Measurements from ENCODE around the gene CADM2.
A peak's percentile ranks its signal among the peaks of the same experiment; 100 is the strongest.
"Not testable (repeated sequence)": the region's sequence is repeated elsewhere in the genome, so short reads cannot be mapped to it uniquely, and the experiment has no call there.

The CADM2 gene

DNA sequence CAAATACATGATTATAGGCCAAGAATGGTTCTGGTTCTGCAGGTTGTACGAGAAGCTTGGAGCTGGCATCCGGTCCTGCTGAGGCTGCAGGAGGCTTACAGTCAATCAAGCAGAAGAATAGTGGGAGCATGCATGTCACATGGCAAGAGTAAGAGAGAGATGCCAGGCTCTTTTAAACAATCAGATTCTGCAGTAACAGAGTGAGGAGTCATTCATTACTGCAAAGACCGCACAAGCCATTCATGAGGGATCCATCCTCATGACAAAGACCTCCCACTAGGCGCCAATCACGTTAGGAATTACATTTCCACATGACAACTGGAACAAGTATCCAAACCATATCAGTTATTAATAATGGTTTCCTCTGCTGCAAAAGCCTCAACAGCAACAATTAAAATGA, 536.8 kb downstream of the CADM2 start:
- no peak for DNase-seq

DNA sequence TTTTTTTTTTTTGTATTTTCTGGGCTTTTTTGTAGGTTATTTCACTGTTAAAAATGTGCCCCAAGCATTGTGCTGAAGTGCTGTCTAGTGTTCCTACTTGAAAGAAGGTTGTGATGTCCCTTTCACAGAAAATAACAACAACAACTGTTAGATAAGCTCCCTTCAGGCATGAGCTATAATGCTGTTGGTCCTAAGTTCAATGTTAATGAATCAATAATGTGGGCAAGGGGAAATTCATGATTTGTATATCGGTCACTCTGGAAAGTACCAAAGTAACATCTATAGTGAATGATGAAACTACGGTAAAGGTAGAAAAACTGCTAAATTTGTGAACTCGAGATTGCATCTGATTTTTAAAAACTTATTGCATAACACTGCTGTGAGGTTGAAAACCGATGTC, 539.4 kb downstream of the CADM2 start:
- DNase-seq, result no peak

DNA sequence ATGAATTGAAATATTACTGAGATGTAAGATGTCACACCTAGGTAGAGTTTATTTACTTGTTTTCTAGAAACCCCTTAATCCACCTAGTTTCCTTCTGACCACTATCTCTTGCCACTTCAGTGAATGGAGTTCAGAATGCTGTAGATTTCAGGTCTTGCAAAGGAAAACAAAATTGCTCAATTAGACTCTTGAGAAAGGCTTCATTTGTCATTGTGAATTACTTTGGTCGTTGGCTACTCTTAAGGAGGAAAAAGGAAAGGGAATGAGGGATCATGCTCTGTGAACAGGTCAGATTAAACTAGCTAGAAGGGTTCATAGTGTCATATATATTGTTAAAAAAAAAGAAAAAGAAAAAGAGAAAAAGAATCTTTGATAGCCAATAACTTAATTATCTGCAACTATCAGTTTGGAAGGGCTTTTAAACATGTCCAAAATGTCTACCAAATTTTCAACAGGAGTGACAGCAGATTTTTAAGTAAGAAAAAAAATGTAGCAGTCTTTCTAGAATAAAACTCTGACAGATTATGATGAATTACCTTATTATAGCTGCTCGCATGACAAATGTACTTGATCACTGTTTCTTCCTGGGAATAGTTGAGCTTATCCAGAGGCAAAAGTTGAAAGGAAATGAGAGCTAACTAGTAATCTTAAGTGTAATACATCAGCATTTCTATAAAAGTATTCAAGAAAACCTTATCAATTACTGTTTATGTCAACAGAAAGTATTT, 543.5 kb downstream of the CADM2 start:
- no peak for DNase-seq

DNA sequence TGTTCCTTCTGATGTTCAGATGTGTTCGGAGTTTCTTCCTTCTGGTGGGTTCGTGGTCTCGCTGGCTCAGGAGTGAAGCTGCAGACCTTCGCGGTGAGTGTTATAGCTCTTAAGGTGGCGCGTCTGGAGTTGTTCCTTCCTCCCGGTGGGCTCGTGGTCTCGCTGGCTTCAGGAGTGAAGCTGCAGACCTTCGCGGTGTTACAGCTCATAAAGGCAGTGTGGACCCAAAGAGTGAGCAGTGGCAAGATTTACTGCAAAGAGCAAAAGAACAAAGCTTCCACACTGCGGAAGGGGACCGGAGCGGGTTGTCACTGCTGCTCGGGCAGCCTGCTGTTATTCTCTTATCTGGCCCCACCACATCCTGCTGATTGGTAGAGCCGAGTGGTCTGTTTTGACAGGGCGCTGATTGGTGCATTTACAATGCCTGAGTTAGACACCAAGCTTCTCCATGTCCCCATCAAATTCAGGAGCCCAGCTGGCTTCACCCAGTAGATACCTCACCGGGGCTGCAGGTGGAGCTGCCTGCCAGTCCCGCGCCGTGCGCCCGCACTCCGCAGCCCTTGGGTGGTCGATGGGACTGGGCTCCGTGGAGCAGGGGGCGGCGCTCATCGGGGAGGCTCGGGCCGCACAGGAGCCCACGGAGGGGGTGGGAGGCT, 545.5 kb downstream of the CADM2 start:
- not testable (repeated sequence) for DNase-seq

DNA sequence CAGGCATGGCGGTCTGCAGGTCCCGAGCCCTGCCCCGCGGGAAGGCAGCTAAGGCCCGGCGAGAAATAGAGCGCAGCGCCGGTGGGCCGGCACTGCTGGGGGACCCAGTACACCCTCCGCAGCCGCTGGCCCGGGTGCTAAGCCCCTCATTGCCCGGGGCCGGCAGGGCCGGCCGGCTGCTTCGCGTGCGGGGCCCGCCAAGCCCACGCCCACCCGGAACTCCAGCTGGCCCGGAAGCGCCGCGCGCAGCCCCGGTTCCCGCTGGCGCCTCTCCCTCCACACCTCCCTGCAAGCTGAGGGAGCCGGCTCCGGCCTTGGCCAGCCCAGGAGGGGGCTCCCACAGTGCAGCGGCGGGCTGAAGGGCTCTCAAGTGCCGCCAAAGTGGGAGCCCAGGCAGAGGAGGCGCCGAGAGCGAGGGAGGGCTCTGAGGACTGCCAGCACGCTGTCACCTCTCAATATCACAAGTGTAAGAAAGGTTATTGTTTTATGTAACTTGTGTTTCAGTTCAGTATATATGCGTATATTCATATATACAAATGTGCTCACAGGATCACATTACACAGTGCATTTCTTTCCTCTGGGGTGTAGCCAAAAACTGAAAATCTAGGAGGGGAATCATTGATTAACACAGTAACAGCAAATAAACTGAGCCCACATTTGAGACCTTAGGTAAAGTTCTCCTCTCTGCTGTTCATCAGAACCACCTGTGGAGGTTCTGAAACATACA, 546.2 kb downstream of the CADM2 start:
- not testable (repeated sequence) for DNase-seq

DNA sequence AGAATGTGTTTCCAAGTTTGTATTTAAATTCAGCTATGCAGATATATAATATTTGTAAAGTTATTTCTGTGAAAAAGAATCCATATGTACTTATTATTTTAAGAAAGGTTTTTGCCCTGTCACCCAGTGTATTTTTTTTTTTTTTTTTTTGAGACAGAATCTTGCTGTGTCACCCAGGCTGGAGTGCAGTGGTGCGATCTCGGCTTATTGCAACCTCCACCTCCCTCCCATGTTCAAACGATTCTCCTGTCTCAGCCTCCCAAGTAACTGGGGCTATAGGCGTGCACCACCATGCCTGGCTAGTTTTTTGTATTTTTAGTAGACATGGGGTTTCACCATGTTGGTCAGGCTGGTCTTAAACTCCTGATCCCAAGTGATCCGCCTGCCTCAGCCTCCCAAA, 548.3 kb downstream of the CADM2 start:
- DNase-seq, result not testable (repeated sequence)

DNA sequence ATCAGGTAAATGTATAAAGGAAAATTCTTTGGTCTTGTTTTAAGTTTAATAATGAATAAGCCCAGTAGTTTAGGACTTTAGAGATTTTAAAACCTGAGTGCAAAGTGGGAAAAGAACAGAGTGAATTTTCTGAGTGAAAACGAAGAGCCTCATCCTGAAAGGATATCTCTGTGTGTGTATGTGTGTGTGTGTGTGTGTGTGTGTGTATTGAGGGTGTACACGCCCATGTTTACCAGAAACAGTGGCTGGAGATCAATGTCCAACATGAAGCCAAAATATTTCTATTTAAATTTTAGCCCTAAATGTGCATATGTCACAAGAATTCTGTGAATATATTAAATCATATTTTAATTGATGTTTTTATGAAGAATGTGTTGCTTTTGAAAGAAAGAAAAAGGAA, 549.9 kb downstream of the CADM2 start:
- DNase-seq, result no peak

DNA sequence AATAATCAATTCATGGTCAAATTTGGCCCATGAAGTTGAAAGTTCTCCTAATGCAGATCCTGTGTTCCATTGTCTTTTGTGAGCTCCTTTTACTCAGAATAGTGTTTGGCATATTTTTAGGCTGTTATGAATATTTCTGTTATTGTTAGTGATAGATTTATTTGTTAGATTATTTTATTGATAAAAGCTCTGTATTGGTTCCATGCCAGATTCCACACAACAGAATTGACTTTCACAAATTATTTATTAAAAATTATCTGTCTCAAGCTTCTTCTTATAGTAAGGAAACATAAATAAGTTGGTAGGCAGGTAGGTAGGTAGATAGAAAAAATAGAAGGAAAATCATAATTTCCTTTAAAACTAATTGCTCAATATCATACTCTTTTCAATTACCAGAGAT, 557.4 kb downstream of the CADM2 start:
- no peak for DNase-seq

DNA sequence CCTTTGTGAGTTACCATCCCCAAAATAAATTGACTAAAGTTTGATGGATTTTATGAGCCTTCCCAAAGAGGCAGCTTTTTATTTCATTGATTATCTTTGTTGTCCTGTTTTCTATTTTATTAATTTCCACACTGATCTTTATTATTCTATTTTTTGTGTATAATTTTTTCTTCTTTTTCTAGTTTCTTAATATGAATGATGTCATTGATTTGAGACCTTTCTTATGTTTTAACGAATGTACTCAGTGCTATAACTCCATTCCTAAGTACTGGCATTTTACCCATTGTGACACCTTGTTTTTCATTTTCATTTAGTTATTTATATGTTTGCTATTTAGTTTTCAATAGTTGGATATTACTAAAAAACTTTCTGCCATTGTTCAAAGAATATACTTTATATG, 565.3 kb downstream of the CADM2 start:
- DNase-seq, result no peak

DNA sequence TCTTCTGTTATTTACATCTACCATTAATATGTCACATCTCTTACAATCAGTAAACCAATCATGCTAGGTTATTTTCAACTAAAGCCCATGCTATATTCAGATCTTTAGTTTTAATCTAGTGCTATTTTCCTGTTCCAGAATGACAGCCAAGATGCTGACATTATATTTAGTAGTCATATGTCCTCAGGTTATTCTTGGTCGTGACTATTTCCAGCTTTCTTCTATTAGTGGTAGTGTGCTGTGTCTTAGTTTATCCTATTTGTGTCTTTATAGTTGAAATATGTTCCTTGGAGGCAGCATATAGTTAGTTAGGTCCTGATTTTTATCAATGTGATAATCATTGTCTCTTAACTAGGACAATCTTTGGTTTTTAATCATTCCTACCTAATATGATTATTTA, 566.5 kb downstream of the CADM2 start:
- DNase-seq, result no peak

DNA sequence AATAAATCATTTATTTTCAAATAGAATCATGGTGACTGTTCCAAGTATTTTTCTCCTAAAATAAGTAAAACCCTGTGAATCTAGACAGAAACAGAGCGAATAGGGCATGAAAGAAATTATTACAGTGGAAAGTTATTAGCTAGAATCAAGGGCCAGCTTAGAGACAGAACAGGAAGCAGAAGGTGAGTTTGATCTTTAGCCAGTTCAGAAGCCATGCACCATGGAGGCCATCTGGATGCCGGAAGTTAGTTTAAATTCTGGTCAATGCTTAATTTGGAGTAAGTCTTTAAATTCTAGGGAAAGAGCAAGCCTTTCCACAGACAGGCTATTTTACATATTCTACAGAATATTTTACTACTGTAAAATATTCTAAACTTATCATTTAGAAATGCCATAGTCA, 574.8 kb downstream of the CADM2 start:
- no peak for DNase-seq

DNA sequence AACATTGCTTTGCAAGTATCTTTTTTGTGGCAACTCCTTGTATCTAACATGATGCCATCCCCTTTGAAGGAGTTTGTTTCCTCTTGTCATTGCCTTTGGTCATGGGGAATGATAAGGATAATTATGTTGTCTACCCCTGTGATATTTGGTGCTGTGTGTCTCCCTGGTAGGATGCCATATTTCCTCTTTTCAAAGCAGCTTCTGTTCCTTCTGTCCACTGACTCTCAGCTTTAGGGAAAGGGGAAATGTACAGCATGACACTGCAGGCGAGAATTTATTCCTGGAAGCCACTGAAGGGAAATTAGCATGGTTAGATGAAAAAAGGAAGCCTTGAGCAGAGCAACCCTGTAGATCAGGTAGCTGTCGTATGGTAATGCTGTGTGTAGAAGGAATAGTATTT, 576.7 kb downstream of the CADM2 start:
- DNase-seq, result no peak

DNA sequence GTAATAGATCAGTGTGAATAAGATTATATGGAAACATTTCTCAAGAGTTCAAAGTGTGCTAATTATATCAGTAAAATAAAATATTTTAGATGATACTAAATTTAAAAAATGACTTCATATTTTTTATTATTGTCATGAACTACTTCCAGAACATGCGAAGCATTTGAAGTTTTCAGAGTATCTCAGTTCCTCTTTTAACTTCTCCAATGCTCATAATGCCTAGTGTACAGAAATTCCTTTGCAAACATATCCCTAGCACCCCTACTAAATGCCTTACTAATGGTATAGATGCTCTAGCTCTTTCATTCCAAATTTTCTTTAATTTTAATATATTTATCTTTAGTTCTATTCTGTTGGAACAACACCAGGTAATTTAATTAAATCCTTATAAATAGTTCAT, 580.4 kb downstream of the CADM2 start:
- no peak for DNase-seq

DNA sequence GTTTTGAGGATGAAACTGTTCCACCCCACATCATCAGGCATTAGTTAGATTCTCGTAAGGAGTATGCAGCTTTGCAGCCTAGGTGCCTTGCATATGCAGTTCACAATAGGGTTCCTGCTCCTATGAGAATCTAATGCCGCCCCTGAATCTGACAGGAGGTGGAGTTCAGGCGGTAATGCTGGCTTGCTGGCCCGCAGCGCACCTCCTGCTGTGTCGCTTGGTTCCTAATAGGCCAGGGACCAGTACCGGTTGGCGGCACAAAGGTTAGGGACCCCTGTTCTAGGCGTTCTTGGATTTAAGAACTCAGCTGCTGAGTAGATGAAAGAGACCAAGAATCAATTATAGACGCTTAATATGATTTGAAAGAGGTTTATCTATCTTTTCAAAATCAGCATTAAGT, 595.4 kb downstream of the CADM2 start:
- no peak for DNase-seq

DNA sequence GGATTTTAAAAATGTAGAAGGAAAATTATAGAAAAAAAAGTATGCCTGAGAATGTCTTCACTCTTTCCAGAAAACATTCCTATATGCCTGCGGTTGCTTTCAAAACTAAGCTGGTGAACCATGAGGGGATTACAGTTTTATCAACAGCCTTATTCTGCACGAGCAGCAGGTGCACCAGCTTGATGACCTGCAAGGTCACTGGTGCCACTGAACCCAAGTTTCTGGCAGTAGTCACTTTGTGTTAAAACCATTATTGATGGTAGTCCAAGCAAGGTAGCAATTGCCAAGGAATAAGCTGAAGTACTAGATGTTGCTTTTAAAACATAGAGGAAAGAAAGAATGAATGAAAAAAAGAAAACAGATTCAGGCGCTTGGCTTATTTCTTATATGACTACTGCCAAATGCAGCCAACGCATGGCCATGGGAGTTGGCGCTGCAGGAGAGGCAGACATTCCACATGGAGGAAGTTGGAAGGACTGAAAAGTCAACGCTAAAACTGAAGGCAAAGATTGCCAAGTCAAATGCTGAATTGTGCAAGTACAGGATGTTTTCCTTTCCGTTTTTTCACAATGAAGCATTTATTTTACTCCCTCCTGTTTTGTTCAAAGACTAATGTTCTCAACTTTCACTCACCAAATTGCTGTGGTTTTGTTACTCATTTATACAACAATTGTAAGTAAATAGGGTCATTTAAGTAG, 601.4 kb downstream of the CADM2 start:
- no peak for DNase-seq

DNA sequence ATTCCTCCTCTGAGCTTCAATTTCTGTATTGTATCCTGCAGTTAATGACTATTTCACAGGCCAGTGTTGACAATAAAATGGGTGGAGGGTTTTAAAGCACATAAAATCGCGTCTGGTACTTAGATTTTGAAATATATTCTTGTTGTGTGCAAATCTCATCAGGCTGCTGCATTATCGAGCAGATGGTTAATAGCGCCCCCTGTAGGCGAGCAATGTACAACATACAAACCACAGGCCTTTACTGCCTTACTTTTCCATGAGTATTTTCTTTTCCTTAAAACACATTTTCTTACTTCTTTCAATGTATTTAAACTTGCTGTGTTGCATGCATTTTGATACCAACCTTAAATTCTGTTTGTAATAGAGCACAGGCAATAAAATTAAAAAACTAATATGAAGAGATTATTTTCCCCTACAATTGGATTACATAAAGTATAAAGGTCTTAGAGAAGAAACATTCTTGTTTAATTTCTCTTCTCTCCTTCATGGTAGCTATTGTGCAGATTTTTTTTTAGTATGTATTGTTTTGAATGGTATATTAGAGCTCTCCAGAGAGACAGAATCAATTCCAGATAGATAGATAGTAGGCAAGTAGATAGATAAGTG, 608.4 kb downstream of the CADM2 start:
- no peak for DNase-seq

DNA sequence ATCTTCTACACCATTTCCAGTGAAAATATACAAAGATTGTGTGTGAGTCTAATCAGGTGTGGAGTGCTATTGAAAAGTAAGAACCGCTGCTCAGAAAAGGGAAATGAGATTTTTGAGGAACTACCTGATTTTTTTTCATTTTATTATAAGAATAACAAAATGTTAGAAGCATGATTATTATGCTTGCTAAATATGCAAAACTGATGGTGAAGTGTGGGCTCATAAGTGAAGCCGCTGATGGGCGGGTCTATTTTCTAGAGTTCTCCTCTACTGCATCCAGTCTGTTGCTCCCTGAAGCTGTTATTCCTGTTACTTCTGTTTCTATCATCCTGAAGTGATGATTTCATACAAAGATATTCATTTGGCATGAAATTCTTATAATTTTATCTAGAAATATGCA, 612.0 kb downstream of the CADM2 start:
- no peak for DNase-seq

DNA sequence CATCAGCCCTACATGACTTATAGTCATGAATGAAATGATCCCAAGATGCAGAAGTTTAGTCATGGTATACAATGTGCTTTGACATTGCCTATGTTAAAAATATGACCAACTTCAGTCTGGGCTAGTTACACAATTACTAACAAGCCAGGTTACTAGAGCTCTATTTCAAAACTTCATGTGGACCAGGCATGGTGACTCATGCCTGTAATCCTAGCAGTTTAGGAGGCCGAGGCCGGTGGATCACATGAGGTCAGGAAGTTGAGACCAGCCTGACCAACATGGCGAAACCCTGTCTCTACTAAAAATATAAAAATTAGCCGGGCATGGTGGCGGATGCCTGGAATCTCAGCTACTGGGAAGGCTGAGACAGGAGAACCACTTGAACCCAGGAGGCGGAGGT, 613.0 kb downstream of the CADM2 start:
- DNase-seq, result no peak

DNA sequence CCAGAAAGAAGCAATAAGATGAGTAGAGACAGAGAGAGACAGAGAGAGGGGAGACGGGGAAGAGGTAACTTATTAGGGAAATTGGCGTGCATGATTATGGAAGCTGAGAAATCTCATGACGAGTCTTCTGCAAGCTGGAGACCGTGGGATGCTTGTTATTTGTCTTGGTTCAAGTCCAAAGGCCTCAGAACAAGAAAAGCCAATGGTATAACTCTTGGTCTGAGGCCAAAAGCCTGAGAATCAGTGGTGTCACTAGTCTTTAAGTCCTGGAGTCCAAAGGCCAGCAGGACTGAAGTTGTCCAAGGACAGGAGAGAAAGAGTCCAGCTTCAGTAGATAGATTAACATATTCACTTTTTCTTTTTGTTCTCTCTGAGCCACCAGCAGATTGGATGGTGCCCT, 613.6 kb downstream of the CADM2 start:
- no peak for DNase-seq

DNA sequence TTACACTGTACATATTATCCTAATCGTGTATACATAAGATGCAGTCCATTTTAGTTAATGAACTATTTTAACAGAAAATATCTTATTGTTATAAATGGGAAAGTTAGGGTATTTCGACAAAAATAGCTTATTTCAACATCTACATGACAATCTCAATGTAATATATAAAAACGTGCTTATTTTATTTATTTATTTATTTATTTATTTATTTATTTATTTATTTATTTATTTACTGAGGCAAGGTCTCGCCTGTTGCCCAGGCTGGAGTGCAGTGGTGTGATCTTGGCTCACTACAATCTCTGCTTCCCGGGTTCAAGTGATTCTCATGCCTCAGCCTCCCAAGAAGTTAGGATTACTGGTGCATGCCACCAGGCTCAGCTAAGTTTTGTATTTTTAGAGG, 614.2 kb downstream of the CADM2 start:
- no peak for DNase-seq

DNA sequence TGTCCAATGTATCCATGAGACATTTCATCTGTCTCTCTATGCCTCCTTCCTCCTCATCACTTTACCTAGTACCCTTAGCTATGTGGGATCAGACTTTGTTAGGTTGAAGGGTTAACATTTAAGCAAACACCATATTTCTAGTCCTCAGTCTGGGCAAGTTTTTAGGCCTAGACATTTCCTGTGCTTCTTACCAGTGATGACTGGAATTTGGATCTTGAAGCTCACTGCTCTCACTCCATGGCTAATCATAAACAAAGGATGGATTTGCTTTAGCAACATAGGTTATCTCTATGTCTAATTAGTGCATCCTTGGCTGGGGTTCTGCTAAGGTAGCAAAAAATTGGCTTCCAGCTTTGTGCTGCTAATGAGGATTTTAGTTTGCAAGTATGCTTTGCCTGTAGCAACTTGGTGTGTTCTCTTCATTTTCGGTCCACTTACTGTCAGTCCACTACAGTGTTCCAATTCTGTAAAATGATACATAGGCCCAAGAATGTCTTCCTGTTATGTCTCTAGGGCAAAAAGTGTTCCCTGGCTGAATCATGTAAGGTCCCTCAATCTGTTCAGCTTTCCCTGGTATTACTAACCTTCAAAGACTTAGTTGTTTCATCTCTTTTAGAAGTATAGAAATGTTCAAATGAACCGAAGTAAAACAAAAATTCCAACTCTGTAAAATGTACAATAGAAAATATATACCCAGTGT, 615.4 kb downstream of the CADM2 start:
- no peak for DNase-seq

DNA sequence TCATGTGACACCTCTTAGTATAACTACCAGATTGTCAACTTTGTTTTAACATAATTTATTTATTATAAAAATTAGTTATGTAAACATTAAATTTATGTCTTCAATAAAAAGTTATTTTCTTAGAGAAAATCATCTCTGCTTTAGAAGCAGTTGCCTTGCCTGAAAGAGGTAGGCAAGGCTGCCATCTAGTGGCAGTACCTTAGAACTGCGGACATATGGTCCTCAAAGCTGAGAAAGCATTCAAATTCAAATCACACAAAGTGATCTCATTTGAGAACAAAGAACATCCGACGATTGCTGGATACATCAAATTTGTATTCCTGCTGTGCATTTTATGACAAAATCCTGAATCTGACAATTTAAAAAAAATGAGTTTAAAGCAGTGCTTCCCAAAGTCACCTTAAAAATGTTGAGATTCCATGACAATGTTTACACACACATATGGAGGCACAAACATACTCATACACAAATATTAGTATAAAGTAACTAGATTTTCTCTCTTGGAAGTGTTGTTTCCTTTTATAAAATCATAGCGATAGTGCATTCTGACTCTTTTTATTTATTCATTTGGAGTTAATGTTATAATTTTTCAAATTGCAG, 617.4 kb downstream of the CADM2 start:
- DNase-seq, result peak in 3 of 6 experiments; percentile 4 to 18 (median 15)
